K562 (cell line): Measurements from ENCODE around the gene KLF13. TPM values are rescaled to one million over a fixed set of nuclear protein-coding genes. Genes with fewer than 3 reads are reported as not detected.

Source experiments
- ATAC-seq: fragments of 200-7000 bp; cut with Tn5 transposase; 3 replicates; pipeline ENCODE4 v1.9.1; 2020; ENCODE audit warnings: moderate library complexity
- BruUV-seq: library from RNA; stranded (reverse); fragments of 400-500 nt; replicated peaks from 2 replicates; lab custom pipeline; 2021; lab: Mats Ljungman, UMichigan
- CTCF ChIA-PET: fragments of 300-600 bp; formaldehyde crosslinking; extraction: SDS; loops from one replicate; lab custom pipeline; 2021; ENCODE audit warnings: low intra/inter-chr PET ratio; lab: Yijun Ruan, JAX
- POLR2A ChIA-PET: fragments of 300-600, 350-650 bp; sonication (Branson Sonifier 250); formaldehyde crosslinking; extraction: SDS; loops from one replicate; lab custom pipeline; 2021; ENCODE audit warnings: antibody characterized with exemption, inconsistent platforms; lab: Yijun Ruan, JAX
- DNase-seq, 4 experiments: peaks; one replicate each; pipeline versions ENCODE4 v3.0.0 to v3.0.0-alpha.2; 2011 to 2018; ENCODE audit warnings: low spot score in 3 of 4, mixed read lengths in 3 of 4; ENCODE audit errors: extremely low read depth in 1 of 4
- FAIRE-seq: peaks from 2 replicates; lab custom pipeline; 2011; peaks lifted over from hg19 to GRCh38; lab: Jason Lieb, UNC
- H2AFZ ChIP-seq: 2 replicates; pipeline ENCODE4 v1.6.0; 2011; ENCODE audit warnings: low read depth, low read length, control low read depth, inconsistent platforms
- H3K27ac ChIP-seq: fragments of 200-600 bp; 3 replicates; pipeline ENCODE4 v1.8.0; 2011; ENCODE audit warnings: low read depth, mild to moderate bottlenecking, control low read depth, inconsistent platforms, low read length, moderate library complexity, mixed read lengths; ENCODE audit errors: extremely low read depth
- H3K27me3 ChIP-seq, 2 experiments: fragments of 300-600 bp in 1 of 2; 2 replicates in 1 of 2; 3 replicates in 1 of 2; pipeline versions ENCODE4 v1.6.0 to v1.8.0; 2011; ENCODE audit warnings: inconsistent platforms in 2 of 2, low read length in 2 of 2, mild to moderate bottlenecking in 1 of 2, mixed read lengths in 1 of 2, moderate library complexity in 1 of 2; ENCODE audit not compliant: control insufficient read depth in 2 of 2, insufficient read depth in 2 of 2
- H3K36me3 ChIP-seq: fragments of 300-600 bp; 3 replicates; pipeline ENCODE4 v1.8.0; 2011; ENCODE audit warnings: mild to moderate bottlenecking, low read length, inconsistent platforms; ENCODE audit not compliant: control insufficient read depth, insufficient read depth
- H3K4me1 ChIP-seq, 2 experiments: fragments of 200-600 bp in 1 of 2; replicated peaks in 1 of 2; 2 replicates in 1 of 2; 3 replicates in 1 of 2; pipeline versions ENCODE4 v1.5.1 to v1.8.0; 2011; ENCODE audit warnings: inconsistent platforms in 2 of 2, low read length in 2 of 2, mild to moderate bottlenecking in 1 of 2, mixed read lengths in 1 of 2, moderate library complexity in 1 of 2; ENCODE audit not compliant: control insufficient read depth in 2 of 2, insufficient read depth in 2 of 2
- H3K4me2 ChIP-seq: 2 replicates; pipeline ENCODE4 v1.6.1; 2011; ENCODE audit warnings: low read length, control low read depth, inconsistent platforms, mixed read lengths; ENCODE audit not compliant: insufficient read depth
- H3K4me3 ChIP-seq: fragments of 200-600 bp; sonication (generic), shearing (Covaris generic); 2 replicates; pipeline ENCODE4 v1.5.1; 2016; ENCODE audit warnings: control low read depth, inconsistent platforms
- H3K79me2 ChIP-seq: fragments of 200-600 bp; 3 replicates; pipeline ENCODE4 v1.8.0; 2011; ENCODE audit warnings: low read length, inconsistent platforms; ENCODE audit not compliant: control insufficient read depth, insufficient read depth
- H3K9ac ChIP-seq, 2 experiments: 2 replicates each; pipeline versions ENCODE4 v1.6.0 to v1.6.1; 2011; ENCODE audit warnings: low read depth in 2 of 2, low read length in 2 of 2, control low read depth in 1 of 2, inconsistent platforms in 1 of 2, mild to moderate bottlenecking in 1 of 2, mixed read lengths in 1 of 2; ENCODE audit not compliant: insufficient read depth in 1 of 2
- H3K9me1 ChIP-seq: one replicate; pipeline ENCODE4 v1.6.0; 2011; ENCODE audit warnings: inconsistent platforms, mild to moderate bottlenecking, low read length, moderate library complexity; ENCODE audit not compliant: control insufficient read depth, insufficient read depth
- H3K9me3 ChIP-seq: replicated peaks from 2 replicates; pipeline ENCODE4 v1.5.1; 2011; ENCODE audit warnings: low read depth, low read length, inconsistent platforms; ENCODE audit not compliant: control insufficient read depth, insufficient read depth
- H4K20me1 ChIP-seq: replicated peaks from 2 replicates; pipeline ENCODE4 v1.6.1; 2011; ENCODE audit warnings: low read length, inconsistent platforms, mixed read lengths; ENCODE audit not compliant: control insufficient read depth, insufficient read depth
- HOXB6 ChIP-seq: fragments of 250-450 bp; sonication (Bioruptor Pico); IDR thresholded peaks from 2 replicates; pipeline ENCODE4 v1.5.1; 2022; ENCODE audit warnings: mild to moderate bottlenecking, borderline replicate concordance
- MBD2 ChIP-seq: sonication (generic); IDR thresholded peaks from 2 replicates; pipeline ENCODE4 v1.6.1; 2016; ENCODE audit warnings: low read depth, borderline replicate concordance
- NR3C1 ChIP-seq: sonication (generic); formaldehyde crosslinking; IDR thresholded peaks from 2 replicates; pipeline ENCODE4 v1.8.1; 2022; ENCODE audit warnings: missing genetic modification reagents
- TBL1XR1 ChIP-seq, 2 experiments: IDR thresholded peaks; 2 replicates each; pipeline ENCODE4 v1.6.1; 2012; ENCODE audit warnings: improper control_type of control experiment in 2 of 2, low read length in 2 of 2, mild to moderate bottlenecking in 1 of 2
- WGBS: fragments of 100-300 bp; shearing (Covaris generic); methylation state at CpG from one replicate; pipeline ENCODE4 v1.1.6; 2016; ENCODE audit warnings: low coverage, mixed read lengths; ENCODE audit not compliant: insufficient coverage; ENCODE audit errors: missing lambda C conversion rate; 5-methylcytosine and 5-hydroxymethylcytosine counted together
- in situ Hi-C: fragments of 300-500 bp; cut with MboI; formaldehyde crosslinking; loops from 4 replicates; pipeline ENCODE4 v1.15.0; 2018; ENCODE audit warnings: inconsistent platforms, mixed read lengths
- intact Hi-C: fragments of 100-400 bp; cut with micrococcal nuclease; formaldehyde crosslinking; loops from 2 replicates; pipeline ENCODE4 v1.14.2; 2022
- polyA plus RNA-seq, 8 experiments: library from polyadenylated mRNA; depleted of rRNA in 4 of 8; stranded (reverse) in 5 of 8; unstranded in 3 of 8; fragments of >200 nt; fragmentation: Nextera tagmentation in 2 of 8; fragmentation: Illumina TruSeq in 1 of 8; extraction: Ambion mirVana in 2 of 8; extraction: Trizol in 1 of 8; gene quantifications; 2 replicates each; pipeline versions ENCODE4 v1.2.1 to v1.2.3, GENCODE V29; 2011 to 2014; ENCODE audit warnings: inconsistent platforms in 1 of 8, missing spikeins in 1 of 8
- total RNA-seq, 7 experiments: library from RNA; depleted of rRNA in 6 of 7; stranded (reverse); fragments of >200 nt in 6 of 7; fragmentation: Illumina TruSeq in 2 of 7; extraction: Trizol in 2 of 7; gene quantifications; 2 replicates each; pipeline versions ENCODE4 v1.2.1 to v1.2.3, GENCODE V29; 2011 to 2021; ENCODE audit warnings: low replicate concordance in 1 of 7
- TF ChIP-seq, protein P1 (sequence below): fragments of 250-450 bp; sonication (Bioruptor Pico); IDR thresholded peaks from 2 replicates; pipeline ENCODE4 v1.8.0; 2022; ENCODE audit warnings: inconsistent platforms, mild to moderate bottlenecking, moderate library complexity, borderline replicate concordance
- TF ChIP-seq, protein P2 (sequence below): fragments of 450-650 bp; formaldehyde crosslinking; IDR thresholded peaks from 2 replicates; pipeline ENCODE4 v1.4.0; 2022; ENCODE audit warnings: mild to moderate bottlenecking, moderate library complexity

KLF13 gene
- total and polyA plus RNA-seq, 9 of the 15 experiments (the other 6 are each of a cell fraction or from before 2014, with no cell fraction given) = 1.8 to 10.5 (median 4.8) TPM

DNA sequence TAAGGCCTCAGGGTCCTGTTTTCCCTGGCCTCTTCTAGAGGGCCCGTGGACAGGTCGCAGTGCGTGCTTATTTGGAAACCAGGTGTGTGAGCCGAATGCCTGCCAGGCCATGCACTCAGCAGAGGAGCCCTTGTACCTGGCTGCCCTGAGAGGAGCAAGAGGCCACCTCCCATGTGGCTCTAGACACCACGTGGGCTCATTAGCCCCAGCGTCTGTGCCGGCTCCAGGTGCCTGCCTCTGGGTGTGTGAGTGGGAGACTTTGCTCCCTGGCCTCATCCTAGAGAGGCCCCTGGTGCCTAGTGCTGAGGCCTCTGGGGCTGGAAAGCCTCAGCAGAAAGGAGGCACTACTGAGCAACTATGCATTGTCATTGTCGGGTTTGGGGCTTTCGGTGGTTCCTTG is 50.4 kb downstream of the KLF13 start:
- H3K79me2 ChIP-seq = no peaks in the 10 kb centered on the region
- H3K9ac ChIP-seq = no peak overlapping the region
- ATAC-seq (peak; percentile 59), DNase-seq (no peak), FAIRE-seq (no peak)
- no peaks in the 10 kb centered on the region; the same call in 1 of the 2 replicates for H4K20me1 ChIP-seq
- peaks cover 0 to 14% of the 10 kb centered on the region in 2 experiments; a peak in 2 of 5 replicates for H3K4me1 ChIP-seq
- BruUV-seq = no TSS peak
- no peaks in the 10 kb centered on the region; a peak in 1 of 5 replicates for H3K27me3 ChIP-seq
- H2AFZ ChIP-seq = no peak overlapping the region
- CTCF ChIA-PET = no interaction called here
- no peaks in the 10 kb centered on the region for H3K9me1 ChIP-seq
- no peak overlapping the region for H3K27ac ChIP-seq
- no peak overlapping the region for H3K4me2 ChIP-seq
- in situ Hi-C loops = no loop called here
- WGBS = 24% methylated on average over 6 of the region's 9 CpGs
- H3K4me3 ChIP-seq = no peak overlapping the region
- no peaks in the 10 kb centered on the region for H3K9me3 ChIP-seq
- TF ChIP-seq TBL1XR1 (IDR thresholded peaks at IDR 0.05; ENCODE audit: low read length in 2 of 2) (no peak), NR3C1 (CRISPR knock-in tag) (no peak), MBD2 (no peak), HOXB6 (CRISPR knock-in tag) (no peak)
- TF ChIP-seq, protein P1, sequence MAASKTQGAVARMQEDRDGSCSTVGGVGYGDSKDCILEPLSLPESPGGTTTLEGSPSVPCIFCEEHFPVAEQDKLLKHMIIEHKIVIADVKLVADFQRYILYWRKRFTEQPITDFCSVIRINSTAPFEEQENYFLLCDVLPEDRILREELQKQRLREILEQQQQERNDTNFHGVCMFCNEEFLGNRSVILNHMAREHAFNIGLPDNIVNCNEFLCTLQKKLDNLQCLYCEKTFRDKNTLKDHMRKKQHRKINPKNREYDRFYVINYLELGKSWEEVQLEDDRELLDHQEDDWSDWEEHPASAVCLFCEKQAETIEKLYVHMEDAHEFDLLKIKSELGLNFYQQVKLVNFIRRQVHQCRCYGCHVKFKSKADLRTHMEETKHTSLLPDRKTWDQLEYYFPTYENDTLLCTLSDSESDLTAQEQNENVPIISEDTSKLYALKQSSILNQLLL (CRISPR knock-in tag) = no peak
- TF ChIP-seq, protein P2, sequence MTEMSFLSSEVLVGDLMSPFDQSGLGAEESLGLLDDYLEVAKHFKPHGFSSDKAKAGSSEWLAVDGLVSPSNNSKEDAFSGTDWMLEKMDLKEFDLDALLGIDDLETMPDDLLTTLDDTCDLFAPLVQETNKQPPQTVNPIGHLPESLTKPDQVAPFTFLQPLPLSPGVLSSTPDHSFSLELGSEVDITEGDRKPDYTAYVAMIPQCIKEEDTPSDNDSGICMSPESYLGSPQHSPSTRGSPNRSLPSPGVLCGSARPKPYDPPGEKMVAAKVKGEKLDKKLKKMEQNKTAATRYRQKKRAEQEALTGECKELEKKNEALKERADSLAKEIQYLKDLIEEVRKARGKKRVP (CRISPR knock-in tag) = no peak
- H3K36me3 ChIP-seq = no peaks in the 10 kb centered on the region
- POLR2A ChIA-PET = interaction anchor here (1.3 kb wide), 1 partner anchor 9 kb away, joined by 3 read pairs; no protein-coding TSS in a partner anchor
- intact Hi-C loops = no loop called here
